ENCODE measurements around the gene ADCY7.

Gene ADCY7

DNA sequence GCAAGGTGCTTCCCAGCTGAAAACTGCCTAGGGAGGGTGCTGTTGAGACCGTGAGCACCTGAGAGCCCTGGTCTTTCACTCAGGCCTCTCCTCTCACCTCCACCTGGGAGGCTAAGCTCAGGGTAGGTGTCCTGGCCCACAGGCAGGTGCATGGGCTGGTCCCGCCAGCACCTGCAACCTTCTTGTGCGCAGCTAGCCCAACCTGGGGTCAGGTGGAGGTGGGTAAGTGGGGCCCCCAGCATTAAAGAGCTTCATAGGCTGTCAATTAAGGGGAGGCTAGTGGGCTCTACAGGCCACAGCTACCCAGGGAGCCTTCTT lies 8.7 kb downstream of the ADCY7 start:
- FAIRE-seq = no peak
- TF ChIP-seq POLR2A (IDR thresholded peaks at IDR 0.05; ENCODE audit: low read depth, low read length) = no peak
- no peak for DNase-seq (ENCODE audit: insufficient read length, low spot score)

- FAIRE-seq (no peak), DNase-seq (ENCODE audit: insufficient read length, low spot score) (no peak)
- no peak for TF ChIP-seq POLR2A (IDR thresholded peaks at IDR 0.05; ENCODE audit: low read depth, low read length)
Measured at GRCh38 chr16:50275428-50276325, 9.3 kb downstream of the ADCY7 start.

DNA sequence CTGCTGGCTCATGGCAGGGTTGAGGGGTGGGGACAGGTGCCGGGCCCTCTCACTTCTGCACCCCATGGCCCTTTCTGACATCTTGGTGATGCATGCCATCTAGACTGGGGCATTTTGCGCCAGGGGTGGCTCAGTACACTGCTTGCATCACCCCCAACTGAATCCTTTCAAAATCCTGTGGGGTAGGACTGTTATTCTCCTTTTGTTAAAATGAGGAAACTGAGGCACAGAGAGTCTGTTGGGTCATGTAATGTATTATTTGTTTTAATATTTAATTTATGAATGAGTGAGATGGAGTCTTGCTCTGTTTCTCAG lies 9.9 kb downstream of the ADCY7 start:
- TF ChIP-seq POLR2A (IDR thresholded peaks at IDR 0.05; ENCODE audit: low read depth, low read length) = no peak
- no peak for DNase-seq (ENCODE audit: insufficient read length, low spot score)
- FAIRE-seq = no peak

DNA sequence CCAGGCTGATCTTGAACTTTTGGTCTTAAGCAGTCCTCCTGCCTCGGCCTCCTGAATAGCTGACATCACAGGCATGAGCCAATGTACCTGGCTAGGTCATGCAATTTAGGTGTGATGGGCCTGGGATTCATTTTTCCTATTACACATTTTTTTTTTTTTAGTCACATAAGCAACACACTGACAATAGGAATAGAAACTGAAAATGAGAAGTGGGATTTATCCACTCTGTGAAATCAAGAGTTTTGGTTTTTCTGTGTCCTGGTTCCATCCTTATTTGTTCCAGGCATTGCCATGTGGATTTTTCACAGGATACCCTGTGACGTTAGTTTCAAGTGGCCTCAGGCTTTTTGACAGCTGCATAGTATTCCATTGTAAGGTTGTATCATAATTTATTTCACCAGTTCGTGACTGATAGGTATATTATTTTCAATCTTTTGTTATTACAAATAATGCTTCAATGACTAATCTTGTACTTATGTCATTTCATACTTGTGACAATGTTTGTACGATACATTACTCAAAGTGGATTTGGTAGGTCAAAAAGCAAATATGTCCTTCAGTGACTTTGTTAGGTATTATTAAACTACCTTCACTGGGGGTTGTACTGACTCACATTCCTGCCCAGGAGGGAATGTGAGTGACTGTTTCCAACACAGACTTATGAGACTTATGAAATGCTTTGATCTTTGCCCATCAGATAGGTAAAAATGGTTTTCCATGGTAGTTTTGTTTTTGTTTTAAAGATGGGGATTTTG lies 10.6 kb downstream of the ADCY7 start:
- TF ChIP-seq POLR2A (IDR thresholded peaks at IDR 0.05; ENCODE audit: low read depth, low read length) = no peak
- no peak for FAIRE-seq

DNA sequence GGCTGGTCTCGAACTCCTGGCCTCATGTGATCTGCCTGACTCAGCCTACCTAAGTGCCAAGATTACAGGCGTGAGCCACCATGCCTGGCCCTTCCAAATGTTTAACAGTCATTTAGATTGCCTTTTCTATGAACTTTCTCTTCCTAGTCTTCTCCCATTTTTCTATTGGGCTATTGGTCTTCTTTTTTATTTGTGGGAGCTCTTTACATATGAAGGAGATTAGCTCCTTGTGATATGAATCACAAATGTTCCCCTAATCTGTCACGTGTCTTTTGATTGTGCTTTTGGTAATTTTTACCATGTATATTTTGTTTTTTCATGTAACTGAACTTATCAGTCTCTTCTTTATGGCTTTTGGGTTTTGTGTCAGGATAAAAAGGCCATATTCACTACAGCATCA lies 11.9 kb downstream of the ADCY7 start:
- no peak for TF ChIP-seq POLR2A (IDR thresholded peaks at IDR 0.05; ENCODE audit: low read depth, low read length)
- no peak for DNase-seq (ENCODE audit: insufficient read length, low spot score)
- FAIRE-seq = no peak

More for the DNA sequence above, 10.6 kb downstream of the ADCY7 start:
- DNase-seq (ENCODE audit: insufficient read length, low spot score) = no peak

- DNase-seq (ENCODE audit: insufficient read length, low spot score) (no peak), FAIRE-seq (no peak)
- no peak for TF ChIP-seq POLR2A (IDR thresholded peaks at IDR 0.05; ENCODE audit: low read depth, low read length)
Measured at GRCh38 chr16:50279504-50279865, 13.1 kb downstream of the ADCY7 start.

GRCh38 chr16:50280932-50281331 lies 14.6 kb downstream of the ADCY7 start:
- FAIRE-seq = no peak
- no peak for DNase-seq (ENCODE audit: insufficient read length, low spot score)
- TF ChIP-seq POLR2A (IDR thresholded peaks at IDR 0.05; ENCODE audit: low read depth, low read length) = no peak

DNA sequence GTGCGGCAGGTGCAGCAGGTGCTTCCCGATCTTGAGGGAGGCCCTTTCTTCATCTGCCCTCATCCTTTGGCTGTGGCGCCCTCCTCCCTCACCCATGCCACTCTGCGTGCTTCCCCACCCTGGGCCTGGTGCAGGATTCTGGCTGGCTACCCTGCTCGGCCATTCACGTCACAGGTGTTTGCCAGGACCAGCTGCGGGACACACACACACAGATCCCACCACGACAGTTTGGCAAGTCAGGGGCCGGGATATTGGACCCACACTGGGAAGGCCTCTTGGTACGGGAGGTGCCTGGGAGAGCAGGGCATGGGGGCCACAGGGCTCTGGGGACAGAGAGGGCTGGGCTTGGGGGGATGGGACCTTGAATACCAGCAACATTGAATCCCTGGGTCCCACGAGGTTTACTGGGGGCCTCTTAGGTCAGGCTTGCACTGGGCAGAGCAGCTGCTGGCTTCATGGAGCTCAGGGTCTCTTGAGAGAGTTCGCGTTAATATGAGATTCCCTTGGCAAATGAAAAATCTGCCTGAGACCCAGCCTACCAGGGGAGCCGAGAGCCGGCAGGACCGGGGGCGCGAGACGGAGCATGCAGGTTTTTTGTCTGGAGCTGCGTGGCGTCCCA lies 15.1 kb downstream of the ADCY7 start:
- no peak for DNase-seq (ENCODE audit: insufficient read length, low spot score)
- FAIRE-seq = no peak
- no peak for TF ChIP-seq POLR2A (IDR thresholded peaks at IDR 0.05; ENCODE audit: low read depth, low read length)

GRCh38 chr16:50282010-50282538 lies 15.7 kb downstream of the ADCY7 start:
- no peak for DNase-seq (ENCODE audit: insufficient read length, low spot score)
- TF ChIP-seq POLR2A (IDR thresholded peaks at IDR 0.05; ENCODE audit: low read depth, low read length) = no peak
- FAIRE-seq = no peak

GRCh38 chr16:50282955-50283631 lies 16.7 kb downstream of the ADCY7 start:
- DNase-seq (ENCODE audit: insufficient read length, low spot score) (no peak), FAIRE-seq (no peak)
- TF ChIP-seq POLR2A (IDR thresholded peaks at IDR 0.05; ENCODE audit: low read depth, low read length) = no peak

DNA sequence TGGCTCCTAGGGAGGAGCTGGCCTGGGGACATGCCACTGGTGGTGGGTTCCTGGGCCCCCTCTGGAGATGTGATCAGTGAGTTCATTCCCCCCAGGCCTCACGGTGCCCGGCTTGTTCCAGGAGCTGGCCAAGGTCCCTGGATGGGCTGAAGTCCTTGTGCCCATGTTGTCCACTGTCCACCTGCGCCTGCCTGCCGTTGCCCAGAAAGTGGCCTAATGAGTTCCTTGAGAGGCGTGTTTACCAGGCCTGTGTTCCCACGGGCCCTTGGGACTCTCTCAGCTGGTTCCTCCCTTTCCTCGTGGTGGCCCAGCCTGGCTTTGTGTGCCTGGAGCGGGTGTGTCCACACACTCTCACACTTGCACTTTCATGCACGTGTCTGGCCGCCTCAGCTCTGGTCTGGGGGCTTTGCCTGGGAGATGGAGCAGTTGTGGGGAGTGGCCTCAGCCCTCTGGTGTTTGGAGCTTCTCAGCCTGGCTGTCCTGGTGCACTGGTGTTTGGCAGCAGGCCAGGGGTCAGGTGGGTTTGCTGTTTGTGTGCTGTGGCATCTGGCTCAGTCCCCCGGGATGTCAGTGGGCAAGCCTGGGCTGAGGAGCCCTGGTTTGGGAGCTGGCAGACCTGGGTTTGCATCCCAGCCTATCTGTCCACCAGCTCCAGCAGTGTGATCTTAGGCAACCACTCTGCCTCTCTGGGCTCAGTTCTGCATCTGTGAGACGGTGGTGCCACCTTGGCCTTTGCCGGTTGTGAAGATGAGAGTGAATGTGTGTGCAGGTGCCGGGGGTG lies 18.0 kb downstream of the ADCY7 start:
- no peak for FAIRE-seq
- no peak for DNase-seq (ENCODE audit: insufficient read length, low spot score)
- TF ChIP-seq POLR2A (IDR thresholded peaks at IDR 0.05; ENCODE audit: low read depth, low read length) = no peak

- DNase-seq (ENCODE audit: insufficient read length, low spot score) (no peak), FAIRE-seq (no peak)
- no peak for TF ChIP-seq POLR2A (IDR thresholded peaks at IDR 0.05; ENCODE audit: low read depth, low read length)
Measured at GRCh38 chr16:50285406-50286003, 19.2 kb downstream of the ADCY7 start.

GRCh38 chr16:50286681-50287080 lies 20.3 kb downstream of the ADCY7 start:
- FAIRE-seq (no peak), DNase-seq (ENCODE audit: insufficient read length, low spot score) (no peak)
- TF ChIP-seq POLR2A (IDR thresholded peaks at IDR 0.05; ENCODE audit: low read depth, low read length) = no peak
